Glomerular endothelial cell (primary cell): ENCODE measurements around the gene TEX26. TPM values are rescaled to one million over a fixed set of nuclear protein-coding genes. Genes with fewer than 3 reads are reported as not detected.

ENCODE experiments used
- DNase-seq: peaks from one replicate; pipeline ENCODE4 v3.0.0-alpha.2; 2011; ENCODE audit warnings: low read depth, low spot score; ENCODE audit errors: extremely low read depth
- total RNA-seq: library from RNA; depleted of rRNA; stranded (reverse); fragments of >200 nt; gene quantifications from 2 replicates; pipeline ENCODE4 v1.2.3, GENCODE V29; 2015

Gene TEX26
- total RNA-seq, 1 donor from 2014 or later = not detected

DNA sequence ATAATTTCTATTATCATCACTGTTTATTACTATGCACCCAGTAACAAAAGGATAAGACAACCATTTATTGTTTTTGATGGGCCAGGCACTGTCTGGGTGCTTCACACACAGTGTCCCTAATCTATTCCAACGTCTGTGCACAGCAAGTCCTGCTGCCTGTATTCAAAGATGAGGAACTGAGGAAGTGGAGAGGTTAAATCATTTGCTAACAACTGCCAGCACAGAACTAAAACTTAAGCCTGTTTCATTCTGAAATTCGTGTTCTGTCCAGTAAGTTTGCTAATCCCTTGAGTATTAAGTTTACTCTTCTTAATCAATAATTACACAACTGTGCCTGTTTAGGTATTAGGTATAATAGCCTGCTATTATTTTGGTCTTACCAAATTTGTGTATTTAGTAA, 41.9 kb downstream of the TEX26 start:
- DNase-seq = no peak

DNA sequence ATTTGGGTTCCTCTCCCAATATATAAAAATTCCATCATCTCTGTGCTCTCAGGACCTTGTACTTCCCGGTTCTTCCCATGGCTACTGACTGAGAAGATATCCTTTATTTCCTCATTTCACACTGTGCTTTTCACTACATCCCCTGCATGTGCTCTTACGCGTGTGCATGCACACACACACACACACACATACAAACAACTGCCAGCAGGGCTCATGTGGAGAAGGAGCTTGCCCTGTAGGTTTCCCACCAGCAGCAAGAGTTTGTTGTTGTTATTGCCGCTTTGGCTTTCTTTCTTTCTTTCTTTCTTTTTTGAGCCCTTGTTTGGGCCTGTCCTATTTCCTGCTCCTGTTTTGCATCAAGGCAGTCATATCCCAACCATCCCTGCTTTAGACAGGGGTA, 43.6 kb downstream of the TEX26 start:
- DNase-seq = no peak

DNA sequence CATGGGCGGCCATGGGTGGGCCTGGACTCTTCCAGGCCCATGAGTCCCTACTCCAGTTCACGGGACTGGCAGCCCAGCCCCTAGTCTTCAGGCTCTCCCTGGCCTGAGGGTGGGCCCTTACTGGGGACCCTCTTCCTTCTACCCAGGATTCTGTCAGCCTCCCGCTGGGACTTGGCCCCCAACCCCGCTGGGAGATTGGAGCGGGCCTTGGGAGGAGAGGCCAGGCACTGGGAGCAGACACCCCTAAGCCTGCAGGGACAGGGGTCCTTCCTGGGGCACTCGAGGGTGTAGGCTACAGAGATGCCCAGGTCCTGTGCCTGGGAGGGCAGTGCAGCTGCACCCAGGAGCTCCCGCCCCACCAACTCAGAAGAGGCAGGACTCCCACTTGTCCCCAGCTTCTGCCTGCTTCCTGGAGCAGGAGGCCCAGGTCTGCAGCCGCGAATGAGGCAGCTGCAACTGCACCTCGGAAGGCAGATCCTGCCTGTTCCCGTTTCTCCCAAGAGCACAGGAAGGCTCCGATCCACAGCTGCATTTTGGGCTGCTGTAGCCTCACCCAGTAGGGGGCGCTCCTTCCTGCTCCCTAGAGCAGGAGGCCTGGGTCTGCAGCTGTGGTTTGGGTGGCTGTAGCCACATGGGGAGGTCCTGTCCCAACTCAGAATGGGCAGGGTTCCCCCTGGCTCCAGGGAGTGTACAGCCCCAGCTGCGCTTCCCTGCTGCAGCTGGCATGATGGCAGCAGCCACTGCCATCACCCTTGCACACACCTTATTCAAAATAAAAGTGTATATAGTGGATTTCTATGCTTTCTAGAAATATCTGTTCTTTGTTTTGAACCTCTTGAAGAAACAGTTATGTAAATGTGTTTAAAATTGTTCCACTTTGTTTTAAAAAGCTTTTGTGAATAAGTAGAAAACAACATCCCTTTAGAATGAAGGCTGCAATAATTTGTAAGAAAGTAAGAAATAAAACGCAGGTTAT, 46.8 kb downstream of the TEX26 start:
- no peak for DNase-seq

- no peak for DNase-seq
These were observed 50.0 kb downstream of the TEX26 start for GRCh38 chr13:30982506-30982905.

DNA sequence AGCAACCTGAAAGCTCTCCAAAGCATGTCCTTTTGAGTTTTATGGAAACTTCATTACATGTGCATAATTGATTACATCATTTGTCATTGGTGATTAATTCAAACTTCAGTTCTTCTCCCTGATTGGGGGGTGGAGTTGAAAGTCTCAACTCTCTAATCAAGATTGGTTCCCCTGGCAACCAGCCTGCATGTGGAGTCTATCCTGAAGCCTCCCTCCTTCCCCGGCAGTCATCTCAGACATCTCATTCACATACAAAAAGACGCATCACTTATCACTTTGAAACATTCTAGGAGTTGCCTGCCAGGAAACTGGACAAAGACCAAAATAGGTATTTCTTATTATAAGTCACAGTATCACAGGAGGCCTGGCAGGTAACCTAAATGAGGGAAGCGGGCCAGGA, 50.5 kb downstream of the TEX26 start:
- no peak for DNase-seq

DNA sequence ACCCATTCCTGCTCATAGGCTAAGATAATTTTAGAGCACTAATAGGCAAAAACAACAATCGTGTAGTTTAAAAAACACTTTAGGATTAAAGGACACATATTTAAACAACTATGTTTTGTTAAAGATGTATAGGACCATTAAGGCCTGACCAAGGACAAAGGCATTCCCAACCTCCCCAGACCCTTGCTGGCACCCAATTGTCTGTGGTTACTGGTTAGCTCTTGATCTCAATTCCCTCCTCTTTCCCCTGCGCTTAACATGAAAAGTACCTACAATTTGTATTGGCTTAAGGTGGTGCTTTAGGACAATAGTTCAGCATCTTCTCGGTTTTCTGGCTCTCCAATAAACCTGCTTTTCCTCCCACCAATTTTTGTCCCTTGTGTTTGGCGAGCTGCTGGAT, 51.0 kb downstream of the TEX26 start:
- DNase-seq = no peak

GRCh38 chr13:30984620-30985019, 52.2 kb downstream of the TEX26 start:
- no peak for DNase-seq

DNA sequence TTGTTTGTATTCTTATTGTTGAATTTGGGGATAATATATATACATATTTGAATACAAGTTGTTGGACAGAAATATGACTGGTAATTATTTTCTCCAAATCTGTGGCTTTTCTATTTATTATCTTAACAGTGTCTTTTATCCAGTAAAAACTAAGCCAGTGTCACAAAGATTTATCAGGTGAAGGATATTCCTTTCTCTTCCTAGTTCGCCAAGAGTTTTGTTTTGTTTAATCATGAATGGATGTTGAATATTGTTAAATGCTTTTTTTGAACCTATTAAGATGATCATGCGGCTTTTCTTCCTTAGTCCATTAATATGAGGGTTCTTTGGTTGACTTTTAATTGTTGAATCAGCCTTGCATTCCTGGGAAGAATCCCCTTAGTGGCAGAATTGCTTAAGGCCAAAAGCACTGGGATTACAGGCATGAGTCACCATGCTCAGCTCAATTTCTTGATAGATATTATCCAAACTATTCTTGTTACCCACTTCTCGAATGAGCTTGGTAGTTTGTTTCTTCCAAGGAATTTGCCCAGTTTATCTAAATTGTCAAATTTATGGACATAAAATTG, 53.3 kb downstream of the TEX26 start:
- no peak for DNase-seq

DNA sequence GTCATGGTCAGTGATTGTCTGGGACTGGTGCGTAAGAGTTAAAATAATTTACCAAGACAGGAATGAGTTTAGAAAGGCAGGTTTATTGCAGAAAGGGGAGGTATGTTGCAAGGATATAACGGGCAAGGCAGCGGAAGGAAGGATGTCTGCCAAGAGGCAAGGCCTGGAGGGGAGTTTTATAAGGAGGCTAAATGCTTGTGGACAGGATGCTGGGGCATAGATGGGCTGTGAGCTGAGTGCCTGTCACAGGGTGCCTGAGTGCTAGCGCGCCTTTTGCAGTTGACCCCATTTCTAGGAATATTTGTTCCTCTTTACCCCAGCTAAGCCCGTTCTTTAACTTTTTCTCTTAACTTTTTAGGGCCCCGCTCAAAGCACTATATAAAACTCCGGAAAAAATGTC, 58.7 kb downstream of the TEX26 start:
- DNase-seq = no peak

DNA sequence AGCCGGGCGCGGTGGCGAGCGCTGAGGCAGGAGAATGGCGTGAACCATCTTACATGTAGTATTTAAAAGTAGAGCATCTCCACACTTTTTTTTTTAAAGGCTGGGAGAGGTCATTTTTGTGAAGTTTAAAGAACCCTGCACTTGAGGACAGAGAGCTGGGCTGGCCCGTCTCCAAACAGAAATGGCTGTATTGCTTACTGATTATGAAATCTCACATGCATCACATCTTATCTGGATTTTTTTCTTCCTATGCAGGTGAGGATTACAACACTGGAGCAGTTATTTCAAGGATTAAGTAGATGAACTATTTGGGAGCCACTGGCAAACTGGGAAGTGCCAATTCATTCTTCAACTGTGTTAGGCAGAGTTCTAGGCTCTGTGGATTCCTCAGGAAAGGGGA, 59.5 kb downstream of the TEX26 start:
- no peak for DNase-seq

- DNase-seq = no peak
These were observed 62.9 kb downstream of the TEX26 start for GRCh38 chr13:30995331-30995730.

DNA sequence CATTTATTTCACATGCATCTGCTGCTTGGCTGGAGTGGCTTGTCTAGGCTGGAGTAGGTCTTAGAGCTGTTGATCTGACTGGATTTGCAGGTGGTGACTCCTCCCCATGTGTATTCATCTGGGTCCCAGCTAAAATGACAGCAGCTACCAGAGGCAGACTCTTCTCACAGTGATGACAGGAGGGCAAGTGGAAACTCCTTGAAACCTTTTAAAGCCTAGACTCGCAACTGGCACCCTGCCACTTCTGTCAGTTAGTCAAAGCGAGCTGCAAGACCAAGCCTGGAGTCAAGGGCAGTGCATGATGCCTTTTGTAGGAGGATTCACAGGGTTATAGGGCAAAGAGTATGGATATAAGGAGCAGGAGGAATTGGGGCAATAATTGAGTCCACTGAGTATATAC, 65.2 kb downstream of the TEX26 start:
- DNase-seq = no peak

DNA sequence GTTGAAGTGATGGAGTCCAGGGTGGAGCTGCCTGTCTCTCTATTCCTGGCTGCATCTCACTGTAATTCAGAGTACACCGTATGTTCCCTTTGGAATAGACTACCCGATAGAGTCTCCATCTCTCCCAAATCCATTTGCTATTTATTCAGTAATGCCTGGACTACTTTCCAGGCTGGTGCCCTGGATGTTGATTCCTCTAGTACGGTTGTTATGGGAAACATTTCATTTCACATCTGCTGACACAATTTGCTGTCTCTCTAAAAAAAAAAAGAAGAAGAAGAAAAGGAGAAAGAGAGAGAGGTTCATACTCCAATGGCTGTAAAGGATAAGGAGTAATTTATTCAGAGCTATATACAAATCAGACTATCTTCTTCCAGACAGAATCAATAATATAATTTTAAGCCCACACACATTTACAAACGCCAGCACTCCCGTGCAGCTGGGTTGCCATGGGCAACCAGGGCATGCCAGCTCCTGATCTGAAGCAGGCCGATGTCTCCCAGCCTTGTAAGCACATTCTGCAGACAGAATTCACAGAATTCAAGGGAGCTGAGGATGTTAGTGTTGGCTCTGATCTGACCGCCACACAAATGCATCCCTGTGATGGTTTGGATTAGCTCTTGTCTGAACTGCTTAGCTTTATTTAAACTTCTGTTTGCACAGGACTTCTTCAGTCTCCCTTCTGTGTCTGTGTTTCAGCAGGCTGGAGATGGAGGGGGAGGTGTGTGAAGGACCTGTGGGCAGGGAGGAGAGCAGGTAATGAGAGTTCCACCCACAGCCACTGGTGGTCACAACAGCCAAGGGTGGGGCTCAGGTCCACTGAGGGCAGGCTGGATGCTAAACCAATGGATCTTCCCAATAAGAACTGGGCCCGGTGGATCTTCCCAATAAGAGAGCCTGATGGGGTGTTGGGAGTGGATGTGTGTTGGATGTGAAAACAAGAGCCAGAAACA, 66.0 kb downstream of the TEX26 start:
- DNase-seq = no peak

DNA sequence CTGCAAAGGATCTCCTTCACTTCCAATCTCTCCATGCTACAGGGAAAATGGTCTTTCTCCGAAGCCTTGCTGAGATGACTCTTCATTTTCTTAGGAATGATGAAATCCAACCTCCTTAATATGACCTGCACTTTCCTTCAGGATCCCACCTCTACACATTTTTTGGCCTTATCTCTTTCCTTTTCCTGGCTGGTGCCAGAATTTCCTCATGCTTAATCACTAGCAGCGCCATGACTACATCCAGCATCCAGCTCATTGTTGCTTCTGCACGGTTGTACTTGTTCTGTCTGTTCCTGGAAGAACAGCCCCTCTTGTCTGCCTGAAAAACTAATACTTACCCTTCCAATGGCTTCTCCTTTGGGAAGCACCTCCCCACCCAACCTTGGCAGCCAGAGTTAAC, 68.4 kb downstream of the TEX26 start:
- no peak for DNase-seq

DNA sequence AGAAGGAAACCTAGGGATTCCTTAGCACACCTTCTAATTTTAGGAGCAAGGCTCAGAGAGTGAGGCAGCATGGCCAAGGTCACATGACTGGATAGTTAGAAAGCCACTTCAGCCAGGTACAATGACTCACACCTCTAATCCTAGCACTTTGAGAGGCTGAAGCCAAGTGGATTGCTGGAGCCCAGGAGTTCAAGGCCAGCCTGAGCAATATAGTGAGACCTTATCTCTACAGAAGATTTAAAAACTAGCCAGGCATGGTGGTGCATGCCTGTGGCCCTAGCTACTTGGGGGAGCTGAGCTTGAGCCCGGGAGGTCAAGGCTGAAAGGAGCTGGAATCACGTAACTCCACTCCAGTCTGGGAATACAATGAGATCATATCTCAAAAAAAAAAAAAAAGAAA, 69.2 kb downstream of the TEX26 start:
- no peak for DNase-seq

GRCh38 chr13:31005066-31005465, 72.6 kb downstream of the TEX26 start:
- no peak for DNase-seq

DNA sequence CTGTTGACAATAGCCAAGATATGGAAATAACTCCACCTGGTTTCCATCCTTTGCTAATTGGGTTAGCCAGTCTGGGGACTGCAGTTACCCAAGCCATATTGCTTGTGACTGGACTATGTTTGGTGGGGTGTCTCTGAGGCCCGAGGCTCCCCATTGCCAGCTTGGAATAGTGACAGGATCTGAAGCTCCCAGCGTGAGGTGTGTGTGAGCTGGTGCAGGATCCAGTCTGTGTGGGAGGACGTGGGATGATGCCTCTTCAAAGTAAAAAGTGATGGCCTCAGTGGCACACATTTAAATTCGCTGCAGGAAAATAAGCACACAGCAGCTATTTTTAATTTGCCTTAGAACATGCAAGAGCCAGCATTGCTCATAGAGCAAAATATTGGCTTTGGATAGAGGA, 75.0 kb downstream of the TEX26 start:
- no peak for DNase-seq

- DNase-seq = no peak
These were observed 76.1 kb downstream of the TEX26 start for GRCh38 chr13:31008400-31009115.

- no peak for DNase-seq
These were observed 76.7 kb downstream of the TEX26 start for GRCh38 chr13:31009166-31009565.

DNA sequence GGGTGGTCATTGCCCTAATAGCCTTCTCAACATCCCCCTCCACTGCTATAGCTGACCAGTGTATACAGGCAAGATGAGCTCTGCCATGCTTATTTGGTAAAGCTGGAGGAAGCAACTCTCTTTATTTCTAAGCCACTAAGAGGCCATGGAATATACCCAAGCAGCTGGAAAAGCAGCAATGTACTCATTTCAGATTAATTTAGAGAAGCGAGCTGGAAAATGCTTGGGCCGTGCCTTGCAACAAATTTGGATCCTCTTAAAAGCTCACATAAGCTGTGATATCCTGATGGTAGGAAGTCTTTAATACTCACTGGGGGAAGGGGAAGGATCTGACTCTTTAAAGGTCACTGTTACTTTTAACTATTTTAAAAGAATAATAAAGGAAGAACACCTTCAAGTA, 77.8 kb downstream of the TEX26 start:
- DNase-seq = no peak
